Measurements from ENCODE around the gene ANKRD12. TPM values are rescaled to one million over a fixed set of nuclear protein-coding genes. Genes with fewer than 3 reads are reported as not detected.

ANKRD12 gene
- total RNA-seq, 4 donors from 2014 or later: 13.0 to 60.3 (median 23.4) TPM

GRCh38 chr18:9292047-9292446 lies 155.5 kb downstream of the ANKRD12 start:
- Histone ChIP-seq H3K36me3 (no peaks in the 10 kb centered on the region), H3K4me3 (no peak overlapping the region), H3K27me3 (no peaks in the 10 kb centered on the region), H3K9me3 (peaks cover 0 to 27% (median 22%) of the 10 kb centered on the region in 3 donors), H3K27ac (no peak overlapping the region), H3K4me1 (no peaks in the 10 kb centered on the region)
- DNase-seq: no peak
- intact Hi-C loops (cut with DNase I): no loop called here
- WGBS, 2 donors: 91 to 97% methylated on average over 2 of the region's 2 CpGs
- TF ChIP-seq POLR2A (IDR thresholded peaks at IDR 0.05) (no peak), CTCF (IDR thresholded peaks at IDR 0.05) (no peak)

GRCh38 chr18:9293948-9294347 lies 157.4 kb downstream of the ANKRD12 start:
- Histone ChIP-seq H3K4me1 (no peaks in the 10 kb centered on the region), H3K36me3 (no peaks in the 10 kb centered on the region), H3K4me3 (no peak overlapping the region), H3K27ac (no peak overlapping the region), H3K9me3 (peaks cover 0 to 31% (median 23%) of the 10 kb centered on the region in 3 donors), H3K27me3 (no peaks in the 10 kb centered on the region)
- no peak for DNase-seq
- WGBS, 2 donors: 81 to 100% methylated on average over 1 of the region's 1 CpG
- TF ChIP-seq CTCF (IDR thresholded peaks at IDR 0.05): no peak
- TF ChIP-seq POLR2A (IDR thresholded peaks at IDR 0.05): no peak
- intact Hi-C loops (cut with DNase I): no loop called here

- Histone ChIP-seq H3K4me3 (no peak overlapping the region), H3K9me3 (peaks cover 0 to 31% (median 23%) of the 10 kb centered on the region in 3 donors), H3K36me3 (no peaks in the 10 kb centered on the region), H3K4me1 (no peaks in the 10 kb centered on the region), H3K27me3 (no peaks in the 10 kb centered on the region), H3K27ac (no peak overlapping the region)
- 79 to 93% methylated on average over 3 to 9 of the region's 15 CpGs for whole genome bisulfite sequencing, 2 donors
- intact Hi-C loops (cut with DNase I): no loop called here
- TF ChIP-seq POLR2A (IDR thresholded peaks at IDR 0.05): no peak
- TF ChIP-seq CTCF (IDR thresholded peaks at IDR 0.05): no peak
- DNase-seq: no peak
These were observed 159.8 kb downstream of the ANKRD12 start for GRCh38 chr18:9296233-9297006.

- DNase-seq: no peak
- H3K4me3 ChIP-seq: no peak overlapping the region
- no peaks in the 10 kb centered on the region for H3K4me1 ChIP-seq
- no CpG with 5 or more reads among the region's 24 CpGs for WGBS, 2 donors
- TF ChIP-seq POLR2A (IDR thresholded peaks at IDR 0.05) (no peak), CTCF (IDR thresholded peaks at IDR 0.05) (no peak)
- no peaks in the 10 kb centered on the region for H3K36me3 ChIP-seq
- no peak overlapping the region for H3K27ac ChIP-seq
- H3K9me3 ChIP-seq: peaks cover 0 to 31% (median 23%) of the 10 kb centered on the region in 3 donors
- no peaks in the 10 kb centered on the region for H3K27me3 ChIP-seq
- intact Hi-C loops (cut with DNase I): no loop called here
These were observed 160.4 kb downstream of the ANKRD12 start for GRCh38 chr18:9297007-9297393.

DNA sequence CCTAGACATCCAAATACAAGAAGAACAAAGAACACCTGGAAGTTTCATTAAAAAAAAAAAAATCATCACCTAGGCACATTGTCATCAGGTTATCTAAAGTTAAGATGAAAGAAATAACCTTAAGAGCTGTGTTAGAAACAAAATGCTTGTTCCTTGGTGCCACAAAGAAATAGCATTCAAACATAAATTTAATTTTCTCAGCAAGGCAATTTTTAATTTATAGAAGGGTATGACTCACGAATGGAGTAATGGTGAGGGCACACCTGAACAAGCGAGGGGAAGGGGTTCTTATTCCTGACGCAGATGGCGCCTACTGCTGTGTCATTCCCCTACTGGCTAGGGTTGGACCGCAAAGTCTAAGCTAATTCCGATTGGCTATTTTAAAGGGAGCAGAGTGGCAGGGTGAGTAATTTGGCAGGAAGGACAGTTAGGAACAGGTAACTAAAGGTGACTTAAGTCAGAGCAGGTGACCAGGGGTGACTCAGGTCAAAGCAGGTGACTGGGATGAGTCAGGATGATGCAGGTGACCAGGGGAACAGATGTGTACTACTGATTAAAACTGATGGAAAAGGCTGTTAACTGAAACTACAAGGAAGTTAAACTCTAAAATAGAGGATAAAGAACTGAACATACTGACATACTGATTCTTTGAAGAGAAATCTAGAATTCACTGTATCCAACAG lies 167.9 kb downstream of the ANKRD12 start:
- no peak for DNase-seq
- 90 to 91% methylated on average over 6 of the region's 6 CpGs for WGBS, 2 donors
- no peak overlapping the region for H3K27ac ChIP-seq
- no peaks in the 10 kb centered on the region for H3K4me1 ChIP-seq
- TF ChIP-seq CTCF (IDR thresholded peaks at IDR 0.05): no peak
- TF ChIP-seq POLR2A (IDR thresholded peaks at IDR 0.05): no peak
- H3K27me3 ChIP-seq: no peaks in the 10 kb centered on the region
- peaks cover 0 to 21% (median 9%) of the 10 kb centered on the region in 3 donors for H3K9me3 ChIP-seq
- no peaks in the 10 kb centered on the region for H3K36me3 ChIP-seq
- intact Hi-C loops (cut with DNase I): no loop called here
- no peak overlapping the region for H3K4me3 ChIP-seq

Measured in esophagus squamous epithelium (tissue), 5 donors.